BLaER1 treated with 17β-estradiol and CSF1 and Interleukin-3, amounts not matched to agents 10 nM and 100 nM (cell line): ENCODE results near the gene FER1L5.

Experiments
- H3K27ac ChIP-seq, 11 experiments: shearing (Covaris generic); formaldehyde crosslinking; 2 replicates each; pipeline ENCODE4 v1.8.1; 2022
- H3K27me3 ChIP-seq, 11 experiments: shearing (Covaris generic); formaldehyde crosslinking; 2 replicates each; pipeline ENCODE4 v1.8.1; 2022
- H3K36me3 ChIP-seq, 11 experiments: shearing (Covaris generic); formaldehyde crosslinking; 2 replicates each; pipeline ENCODE4 v1.8.1; 2022
- H3K4me1 ChIP-seq, 10 experiments: shearing (Covaris generic); formaldehyde crosslinking; 2 replicates each; pipeline ENCODE4 v1.8.1; 2022
- H3K4me2 ChIP-seq, 11 experiments: shearing (Covaris generic); formaldehyde crosslinking; 2 replicates each; pipeline ENCODE4 v1.8.1; 2022
- H3K4me3 ChIP-seq, 10 experiments: shearing (Covaris generic); formaldehyde crosslinking; 2 replicates each; pipeline ENCODE4 v1.8.1; 2022
- H3K9ac ChIP-seq, 11 experiments: shearing (Covaris generic); formaldehyde crosslinking; 2 replicates each; pipeline ENCODE4 v1.8.1; 2022
- H3K9me3 ChIP-seq, 11 experiments: shearing (Covaris generic); formaldehyde crosslinking; replicated peaks in 1 of 11; 2 replicates each; pipeline ENCODE4 v1.8.1; 2022
- H4K20me1 ChIP-seq, 11 experiments: shearing (Covaris generic); formaldehyde crosslinking; 2 replicates each; pipeline ENCODE4 v1.8.1; 2022
- Cebpa-rat ChIP-seq, 11 experiments: shearing (Covaris generic); IDR thresholded peaks; 2 replicates each; pipeline ENCODE4 v1.8.1; 2022

Gene FER1L5

DNA sequence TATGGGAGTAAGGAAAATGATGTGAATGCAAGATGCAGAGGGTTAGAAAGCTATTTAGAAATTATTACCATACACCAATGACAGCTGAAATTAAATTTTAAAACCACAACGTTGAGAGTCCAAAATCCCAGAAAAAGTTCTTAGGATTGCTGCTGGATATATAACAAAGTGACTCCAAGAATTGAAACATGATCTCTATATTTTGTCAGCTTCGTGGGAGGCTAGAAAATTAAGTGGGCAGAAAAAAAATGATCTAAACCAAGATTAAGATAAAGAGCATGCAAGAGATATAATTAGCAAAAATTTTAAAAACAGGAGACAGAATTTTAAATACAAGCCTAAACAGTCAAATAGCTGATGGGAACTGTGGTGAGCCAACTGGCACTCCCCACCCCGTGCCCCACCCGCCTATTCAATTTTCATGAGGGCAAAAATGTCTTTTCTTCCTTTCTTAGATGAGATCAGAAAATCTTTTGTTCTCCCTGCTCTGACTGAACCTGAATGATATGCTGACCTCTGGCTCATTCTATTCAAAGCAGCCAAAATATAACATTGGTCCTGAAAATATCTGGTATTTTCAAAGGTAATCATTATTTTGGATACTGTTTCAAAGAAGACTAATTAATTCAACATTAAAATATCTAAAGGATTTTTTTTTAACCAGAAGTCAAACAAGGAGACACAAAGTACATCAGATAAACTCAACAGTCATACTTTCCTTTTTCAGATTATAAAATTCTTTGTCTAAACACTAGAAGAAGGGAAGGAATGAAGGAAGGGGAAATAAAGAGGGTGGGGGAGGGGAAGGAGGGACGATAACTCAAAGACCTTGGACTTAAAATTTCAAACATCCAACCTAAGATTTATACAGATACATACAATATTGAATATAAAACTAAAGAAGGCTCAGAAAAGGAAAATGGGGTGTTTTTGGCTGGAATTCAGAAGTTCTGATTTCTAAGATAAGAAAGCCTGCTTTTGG, 16.7 kb upstream of the FER1L5 start:
- no peaks in the 10 kb centered on the region for H3K9me3 ChIP-seq
- no peak overlapping the region for H3K9ac ChIP-seq
- no peaks in the 10 kb centered on the region for H3K27me3 ChIP-seq
- H3K4me2 ChIP-seq: no peak overlapping the region
- no peak overlapping the region for H3K27ac ChIP-seq
- peaks cover 58 to 100% (median 86%) of the 10 kb centered on the region in 11 experiments for H3K36me3 ChIP-seq
- H3K4me3 ChIP-seq: no peak overlapping the region
- H3K4me1 ChIP-seq: peaks cover 0 to 17% (median 0%) of the 10 kb centered on the region in 10 experiments; a peak in 4 of 20 replicates
- no peak for TF ChIP-seq Cebpa-rat (IDR thresholded peaks at IDR 0.05)
- peaks cover 0 to 52% (median 7%) of the 10 kb centered on the region in 11 experiments; a peak in 12 of 22 replicates for H4K20me1 ChIP-seq

DNA sequence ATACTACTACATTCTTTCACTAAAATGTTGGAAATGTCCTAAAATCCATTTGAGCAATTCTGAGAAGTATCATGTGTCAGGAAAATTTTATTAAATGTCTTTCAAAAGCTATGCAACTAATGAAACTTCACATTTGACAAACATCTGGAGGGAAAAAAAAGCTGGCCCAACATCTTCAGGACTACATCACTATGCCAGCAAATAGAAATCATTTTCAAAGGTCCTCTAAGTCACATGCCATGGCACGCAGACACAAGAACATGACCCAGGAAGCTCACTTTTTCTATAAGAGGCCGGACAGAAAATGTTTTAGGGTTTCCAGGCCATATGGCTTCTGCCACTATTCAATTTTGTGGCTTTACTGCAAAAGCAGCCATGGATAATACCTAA, 16.0 kb upstream of the FER1L5 start:
- H3K4me2 ChIP-seq: no peak overlapping the region
- peaks cover 62 to 100% (median 92%) of the 10 kb centered on the region in 11 experiments for H3K36me3 ChIP-seq
- peaks cover 0 to 17% (median 0%) of the 10 kb centered on the region in 10 experiments; a peak in 4 of 20 replicates for H3K4me1 ChIP-seq
- H3K9ac ChIP-seq: no peak overlapping the region
- H3K27me3 ChIP-seq: no peaks in the 10 kb centered on the region
- no peak for TF ChIP-seq Cebpa-rat (IDR thresholded peaks at IDR 0.05)
- H3K9me3 ChIP-seq: no peaks in the 10 kb centered on the region
- H4K20me1 ChIP-seq: peaks cover 0 to 58% (median 12%) of the 10 kb centered on the region in 11 experiments; a peak in 13 of 22 replicates
- H3K27ac ChIP-seq: no peak overlapping the region
- no peak overlapping the region for H3K4me3 ChIP-seq

DNA sequence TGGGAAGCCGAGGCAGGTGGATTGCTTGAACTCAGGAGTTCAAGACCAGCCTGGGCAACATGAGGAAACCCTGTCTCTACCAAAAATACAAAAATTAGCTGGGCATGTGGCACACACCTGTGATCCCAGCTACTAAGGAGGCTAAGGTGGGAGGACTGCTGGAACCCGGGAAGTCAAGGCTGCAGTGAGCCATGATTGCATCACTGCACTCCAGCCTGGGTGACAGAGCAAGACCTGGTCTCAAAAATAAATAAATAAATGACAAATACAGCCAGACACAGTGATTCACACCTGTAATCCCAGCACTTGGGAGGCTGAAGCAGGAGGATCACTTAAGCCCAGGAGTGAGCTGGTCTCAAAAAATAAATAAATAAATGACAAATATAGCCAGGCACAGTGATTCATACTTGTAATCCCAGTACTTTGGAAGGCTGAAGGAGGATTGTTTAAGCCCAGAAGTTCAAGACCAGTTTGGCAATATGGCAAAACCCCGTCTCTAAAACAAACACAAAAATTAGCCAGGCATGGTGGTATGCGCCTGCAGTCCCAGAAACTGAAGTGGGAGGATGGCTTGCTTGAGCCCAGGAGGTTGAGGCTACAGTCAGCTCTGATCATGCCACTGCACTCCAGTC, 10.6 kb upstream of the FER1L5 start:
- peaks cover 78 to 99% (median 88%) of the 10 kb centered on the region in 11 experiments for H3K36me3 ChIP-seq
- no peak overlapping the region for H3K4me2 ChIP-seq
- H3K27ac ChIP-seq: no peak overlapping the region
- H3K27me3 ChIP-seq: no peaks in the 10 kb centered on the region
- no peaks in the 10 kb centered on the region for H3K9me3 ChIP-seq
- H3K4me3 ChIP-seq: no peak overlapping the region
- no peak for TF ChIP-seq Cebpa-rat (IDR thresholded peaks at IDR 0.05)
- no peak overlapping the region for H3K9ac ChIP-seq
- H3K4me1 ChIP-seq: peaks cover 18 to 26% (median 24%) of the 10 kb centered on the region in 10 experiments
- H4K20me1 ChIP-seq: peaks cover 10 to 96% (median 37%) of the 10 kb centered on the region in 11 experiments; a peak in 16 of 22 replicates

DNA sequence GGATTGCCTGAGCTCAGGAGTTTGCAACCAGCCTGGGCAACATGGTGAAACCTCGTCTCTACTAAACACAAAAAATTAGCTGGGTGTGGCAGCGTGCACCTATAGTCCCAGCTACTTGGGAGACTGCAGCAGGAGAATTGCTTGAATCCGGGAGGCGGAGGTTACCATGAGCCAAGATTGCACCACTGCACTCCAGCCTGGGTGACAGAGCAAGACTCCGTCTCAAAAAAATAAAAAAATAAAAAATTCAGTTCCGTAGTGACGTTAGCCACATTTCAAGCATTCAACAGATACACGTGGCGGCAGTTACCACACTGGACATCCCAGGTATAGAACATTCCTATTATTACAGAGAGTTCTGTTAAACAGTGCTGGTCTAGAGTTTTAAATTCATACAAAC, 8.9 kb upstream of the FER1L5 start:
- H3K36me3 ChIP-seq: peaks cover 61 to 82% (median 71%) of the 10 kb centered on the region in 11 experiments

DNA sequence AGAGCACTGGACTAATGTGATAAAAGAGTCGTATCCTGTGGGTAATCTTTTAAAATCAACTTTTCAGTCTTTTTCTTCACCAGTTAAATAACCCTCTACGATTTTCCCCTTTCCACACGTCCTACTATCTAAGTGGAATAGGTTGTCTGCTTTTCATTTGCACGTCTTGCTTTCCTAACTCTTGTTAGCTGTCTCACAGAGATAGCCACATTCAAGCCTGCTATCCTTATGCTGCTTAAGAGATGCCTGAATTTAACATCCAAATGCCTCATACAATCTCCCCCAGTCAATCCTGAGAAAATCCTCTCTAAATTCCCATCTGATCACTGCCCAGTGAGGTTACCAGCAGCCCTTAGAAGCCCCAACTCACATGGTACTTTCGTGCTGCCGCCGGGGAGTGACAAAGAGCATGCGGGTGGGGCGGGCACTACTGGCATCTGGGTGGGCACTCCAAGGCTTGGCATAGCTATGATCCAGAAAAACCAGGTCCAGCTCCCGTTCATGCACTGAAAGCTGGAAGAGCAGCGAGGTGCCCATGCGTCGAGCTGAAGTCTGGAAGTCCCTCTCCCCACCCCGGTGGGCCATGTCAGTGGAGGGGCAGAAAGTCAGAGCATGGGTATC, 5.9 kb upstream of the FER1L5 start:
- H3K9me3 ChIP-seq: no peaks in the 10 kb centered on the region
- peaks cover 26 to 35% (median 32%) of the 10 kb centered on the region in 10 experiments for H3K4me1 ChIP-seq
- H3K4me2 ChIP-seq: peak overlapping the region; percentile 82 to 98 (median 92)
- H4K20me1 ChIP-seq: peaks cover 7 to 59% (median 35%) of the 10 kb centered on the region in 11 experiments; a peak in 16 of 22 replicates
- TF ChIP-seq Cebpa-rat (IDR thresholded peaks at IDR 0.05): no peak
- no peaks in the 10 kb centered on the region for H3K27me3 ChIP-seq
- peaks cover 33 to 52% (median 40%) of the 10 kb centered on the region in 11 experiments for H3K36me3 ChIP-seq
- peak overlapping the region in 9 of 11 experiments; percentile 83 to 93 (median 89); a peak in 18 of 22 replicates for H3K27ac ChIP-seq
- peak overlapping the region; percentile 62 to 84 (median 71) for H3K4me3 ChIP-seq
- H3K9ac ChIP-seq: peak overlapping the region; percentile 82 to 92 (median 89)

More for the DNA sequence above, 8.9 kb upstream of the FER1L5 start:
- no peak overlapping the region for H3K9ac ChIP-seq
- peaks cover 25 to 34% (median 30%) of the 10 kb centered on the region in 10 experiments for H3K4me1 ChIP-seq
- no peaks in the 10 kb centered on the region for H3K27me3 ChIP-seq
- TF ChIP-seq Cebpa-rat (IDR thresholded peaks at IDR 0.05): no peak
- peaks cover 10 to 89% (median 37%) of the 10 kb centered on the region in 11 experiments; a peak in 16 of 22 replicates for H4K20me1 ChIP-seq
- no peak overlapping the region for H3K4me2 ChIP-seq
- H3K9me3 ChIP-seq: no peaks in the 10 kb centered on the region
- no peak overlapping the region for H3K4me3 ChIP-seq
- no peak overlapping the region for H3K27ac ChIP-seq

DNA sequence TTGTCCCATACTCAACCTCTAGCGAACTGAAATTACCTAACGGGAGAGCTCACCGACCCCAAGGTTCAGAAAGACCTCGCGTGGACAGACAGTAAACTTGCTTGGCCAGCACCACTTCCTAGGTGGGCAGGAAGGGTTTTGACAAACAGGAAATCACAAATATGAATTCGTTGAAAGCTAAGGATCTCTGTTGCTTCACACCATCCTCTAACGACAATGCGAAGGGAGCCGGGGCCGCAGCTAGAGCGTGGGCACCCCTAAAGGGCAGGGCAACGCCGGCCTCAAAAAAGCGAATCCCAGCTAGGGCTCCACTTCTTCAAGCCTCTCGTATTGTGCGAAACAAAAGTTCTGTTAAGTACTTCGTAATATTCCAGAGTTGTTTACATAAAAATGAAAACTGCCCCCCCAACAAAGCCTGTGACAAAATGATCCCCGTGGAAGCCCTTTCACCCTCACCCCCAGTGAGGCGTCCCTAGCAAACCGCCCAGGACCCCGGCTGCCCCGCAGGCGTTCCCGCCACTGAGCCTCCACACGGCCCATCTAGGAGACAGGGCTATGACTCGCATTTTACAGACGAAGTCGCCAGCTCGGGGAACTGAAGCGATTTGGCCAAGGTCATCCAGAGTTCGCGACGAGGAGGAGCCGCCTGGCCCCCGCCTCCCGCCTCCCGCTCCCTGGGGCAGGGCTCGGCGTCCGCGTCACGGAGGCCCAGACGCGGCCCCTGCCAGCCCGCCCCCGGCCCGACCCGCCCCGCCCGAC, 5.0 kb upstream of the FER1L5 start:
- H4K20me1 ChIP-seq: peaks cover 4 to 50% (median 26%) of the 10 kb centered on the region in 11 experiments; a peak in 15 of 22 replicates
- peak overlapping the region; percentile 62 to 84 (median 71) for H3K4me3 ChIP-seq
- peaks cover 25 to 43% (median 31%) of the 10 kb centered on the region in 11 experiments for H3K36me3 ChIP-seq
- H3K9me3 ChIP-seq: no peaks in the 10 kb centered on the region
- peak overlapping the region; percentile 82 to 98 (median 92) for H3K4me2 ChIP-seq
- peak in 1 of 11 experiments; percentile 22; a peak in 1 of 22 replicates for TF ChIP-seq Cebpa-rat (IDR thresholded peaks at IDR 0.05)
- H3K27me3 ChIP-seq: no peaks in the 10 kb centered on the region
- peaks cover 26 to 37% (median 32%) of the 10 kb centered on the region in 10 experiments for H3K4me1 ChIP-seq
- H3K27ac ChIP-seq: peak overlapping the region; percentile 78 to 93 (median 89); a peak in 21 of 22 replicates
- H3K9ac ChIP-seq: peak overlapping the region; percentile 82 to 92 (median 89)

DNA sequence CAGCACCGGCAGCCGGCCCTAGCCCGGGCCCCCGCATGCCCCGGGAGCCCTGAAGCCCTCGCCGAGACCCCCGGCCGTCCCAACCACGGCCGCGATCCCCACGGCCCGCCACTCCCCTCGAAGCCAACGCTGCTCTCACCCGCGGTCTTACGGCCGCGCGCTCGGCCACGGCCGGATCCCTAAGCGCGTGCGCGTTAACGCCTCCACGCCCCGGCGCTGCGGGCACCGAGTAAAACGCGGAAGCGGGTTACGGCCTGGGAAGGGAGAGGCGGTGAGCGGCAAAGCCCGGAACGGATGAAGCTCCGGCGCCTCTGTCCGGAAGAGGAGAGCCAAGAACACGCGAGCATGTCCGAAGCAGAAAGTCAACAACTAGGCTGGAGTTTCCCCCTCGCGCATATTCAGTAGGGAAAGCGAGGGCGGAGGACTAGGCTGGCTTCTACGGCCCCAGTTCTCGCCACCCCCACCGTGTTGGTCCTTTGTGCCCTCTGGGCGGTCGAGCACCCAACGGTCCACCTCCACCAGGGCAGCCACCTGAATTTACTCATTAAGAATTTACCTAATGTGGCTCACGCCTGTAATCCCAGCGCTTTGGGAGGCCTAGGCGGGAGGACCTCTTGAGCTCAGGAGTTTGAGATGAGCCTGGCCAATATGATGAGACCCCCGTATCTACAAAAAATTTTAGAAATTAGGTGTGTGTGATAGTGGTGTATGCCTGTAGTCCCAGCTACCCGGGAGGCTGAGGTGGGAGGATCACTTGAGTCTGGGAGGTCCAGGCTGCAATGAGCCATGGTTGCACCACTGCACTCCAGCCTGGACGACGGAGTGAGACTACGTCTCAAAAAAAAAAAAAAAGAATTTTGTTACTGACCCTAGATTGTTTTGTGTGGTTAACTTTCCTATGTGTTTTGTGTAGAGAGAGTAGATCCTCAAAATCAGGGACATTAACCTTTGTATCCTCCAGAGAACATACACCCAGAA, 4.1 kb upstream of the FER1L5 start, which contains the start of gene KANSL3:
TSS of gene KANSL3 (minus strand) at position 169 of the 978 bp plus-strand sequence. CDS start 1,177 bp downstream, outside the sequence.
- no peak for TF ChIP-seq Cebpa-rat (IDR thresholded peaks at IDR 0.05)
- Histone ChIP-seq H3K4me1 (peaks cover 26 to 39% (median 32%) of the 10 kb centered on the region in 10 experiments), H4K20me1 (peaks cover 0 to 41% (median 21%) of the 10 kb centered on the region in 11 experiments; a peak in 14 of 22 replicates), H3K27me3 (no peaks in the 10 kb centered on the region), H3K4me2 (peak within 1 kb of the TSS; percentile 82 to 98 (median 92)), H3K27ac (peak within 1 kb of the TSS; percentile 78 to 93 (median 89); a peak in 21 of 22 replicates), H3K36me3 (peaks cover 18 to 34% (median 23%) of the 10 kb centered on the region in 11 experiments), H3K4me3 (peak within 1 kb of the TSS; percentile 62 to 84 (median 71)), H3K9ac (peak within 1 kb of the TSS; percentile 82 to 92 (median 89)), H3K9me3 (no peaks in the 10 kb centered on the region)
